IMR-90 (cell line): ENCODE measurements around the gene EPHB6. TPM values are rescaled to one million over a fixed set of nuclear protein-coding genes. Genes with fewer than 3 reads are reported as not detected.

Source experiments
- ATAC-seq: fragments of 200-7000 bp; cut with Tn5 transposase; 2 replicates; pipeline ENCODE4 v1.9.1; 2020; ENCODE audit warnings: low read depth, mild to moderate bottlenecking, moderate library complexity
- BruUV-seq: library from RNA; stranded (reverse); fragments of 400-500 nt; replicated peaks from 2 replicates; lab custom pipeline; 2021; lab: Mats Ljungman, UMichigan
- CTCF ChIA-PET: fragments of 300-600 bp; formaldehyde crosslinking; extraction: SDS; loops from one replicate; lab custom pipeline; 2021; ENCODE audit warnings: antibody characterized with exemption; lab: Yijun Ruan, JAX
- POLR2A ChIA-PET: fragments of 300-600 bp; sonication (Branson Sonifier 250); formaldehyde crosslinking; loops from one replicate; lab custom pipeline; 2022; ENCODE audit warnings: antibody characterized with exemption; ENCODE audit not compliant: unreplicated experiment; lab: Charles Lee
- DNase-seq: peaks from one replicate; pipeline ENCODE4 v3.0.0; 2013
- H2AFZ ChIP-seq: replicated peaks from 2 replicates; pipeline ENCODE3; 2013; ENCODE audit warnings: low read length, mild to moderate bottlenecking; ENCODE audit not compliant: poor library complexity
- H2AK5ac ChIP-seq: 2 replicates; pipeline ENCODE4 v1.6.1; 2013; ENCODE audit warnings: low read depth, low read length, inconsistent platforms
- H2AK9ac ChIP-seq: replicated peaks from 2 replicates; pipeline ENCODE3; 2013; ENCODE audit warnings: mild to moderate bottlenecking, low read depth, low read length, moderate library complexity; ENCODE audit not compliant: poor library complexity
- H2BK120ac ChIP-seq: 2 replicates; pipeline ENCODE4 v1.6.1; 2013; ENCODE audit warnings: low read depth, low read length, inconsistent platforms
- H2BK15ac ChIP-seq: 3 replicates; pipeline ENCODE4 v1.6.1; 2013; ENCODE audit warnings: low read depth, low read length, inconsistent platforms
- H2BK20ac ChIP-seq: 2 replicates; pipeline ENCODE4 v1.6.1; 2013; ENCODE audit warnings: low read depth, mild to moderate bottlenecking, inconsistent platforms, low read length, moderate library complexity
- H2BK5ac ChIP-seq: 2 replicates; pipeline ENCODE4 v1.6.1; 2013; ENCODE audit warnings: mild to moderate bottlenecking, low read depth, low read length, inconsistent platforms; ENCODE audit not compliant: poor library complexity, severe bottlenecking
- H3K14ac ChIP-seq: replicated peaks from 2 replicates; pipeline ENCODE4 v1.6.1; 2013; ENCODE audit warnings: low read depth, low read length, inconsistent platforms
- H3K18ac ChIP-seq: 2 replicates; pipeline ENCODE4 v1.6.1; 2013; ENCODE audit warnings: low read depth, low read length, control low read depth
- H3K23ac ChIP-seq: 2 replicates; pipeline ENCODE4 v1.6.1; 2013; ENCODE audit warnings: low read depth, low read length, inconsistent platforms
- H3K27ac ChIP-seq: 2 replicates; pipeline ENCODE4 v1.5.1; 2013; ENCODE audit warnings: mild to moderate bottlenecking, control low read depth, low read length; ENCODE audit not compliant: insufficient read depth
- H3K27me3 ChIP-seq: 2 replicates; pipeline ENCODE4 v1.6.1; 2013; ENCODE audit warnings: low read length; ENCODE audit not compliant: control insufficient read depth, insufficient read depth
- H3K36me3 ChIP-seq: 2 replicates; pipeline ENCODE4 v1.6.1; 2013; ENCODE audit warnings: low read length, mixed read lengths; ENCODE audit not compliant: control insufficient read depth, insufficient read depth
- H3K4ac ChIP-seq: 2 replicates; pipeline ENCODE4 v1.6.1; 2013; ENCODE audit warnings: low read depth, low read length, inconsistent platforms
- H3K4me1 ChIP-seq: 2 replicates; pipeline ENCODE4 v1.6.1; 2013; ENCODE audit warnings: low read length, mixed read lengths; ENCODE audit not compliant: control insufficient read depth, insufficient read depth
- H3K4me2 ChIP-seq: 2 replicates; pipeline ENCODE4 v1.6.1; 2013; ENCODE audit warnings: low read depth, mild to moderate bottlenecking, control low read depth, low read length, moderate library complexity
- H3K4me3 ChIP-seq: 2 replicates; pipeline ENCODE4 v1.5.1; 2013; ENCODE audit warnings: low read depth, mild to moderate bottlenecking, control low read depth, low read length, moderate library complexity; ENCODE audit not compliant: insufficient read depth
- H3K56ac ChIP-seq: 2 replicates; pipeline ENCODE4 v1.6.1; 2013; ENCODE audit warnings: low read length, inconsistent platforms; ENCODE audit not compliant: insufficient read depth; ENCODE audit errors: extremely low read depth
- H3K79me1 ChIP-seq, 2 experiments: 2 replicates each; pipeline ENCODE4 v1.6.1; 2013; ENCODE audit warnings: low read length in 2 of 2, inconsistent platforms in 1 of 2, low read depth in 1 of 2
- H3K9ac ChIP-seq: 2 replicates; pipeline ENCODE4 v1.6.1; 2013; ENCODE audit warnings: low read depth, low read length, control low read depth
- H3K9me1 ChIP-seq: 2 replicates; pipeline ENCODE4 v1.6.1; 2013; ENCODE audit warnings: low read length, inconsistent platforms; ENCODE audit not compliant: insufficient read depth
- H3K9me3 ChIP-seq: 2 replicates; pipeline ENCODE4 v1.6.1; 2013; ENCODE audit warnings: low read length; ENCODE audit not compliant: control insufficient read depth, insufficient read depth
- H4K20me1 ChIP-seq: 2 replicates; pipeline ENCODE4 v1.6.1; 2013; ENCODE audit warnings: low read length, inconsistent platforms; ENCODE audit not compliant: insufficient read depth
- H4K5ac ChIP-seq: 2 replicates; pipeline ENCODE4 v1.6.1; 2013; ENCODE audit warnings: mild to moderate bottlenecking, low read depth, low read length, control low read depth
- H4K8ac ChIP-seq, 2 experiments: 2 replicates each; pipeline ENCODE4 v1.6.1; 2013; ENCODE audit warnings: low read depth in 2 of 2, low read length in 2 of 2, control low read depth in 1 of 2, inconsistent platforms in 1 of 2
- H4K91ac ChIP-seq: 2 replicates; pipeline ENCODE4 v1.6.1; 2013; ENCODE audit warnings: low read depth, low read length, inconsistent platforms; ENCODE audit not compliant: insufficient read depth
- CEBPB ChIP-seq: IDR thresholded peaks from 2 replicates; pipeline ENCODE4 v1.6.1; 2012; ENCODE audit warnings: low read depth, low read length, improper control_type of control experiment
- CHD1 ChIP-seq: IDR thresholded peaks from 2 replicates; pipeline ENCODE4 v1.6.1; 2012; ENCODE audit warnings: low read depth, low read length, improper control_type of control experiment
- ELK1 ChIP-seq: fragments of 150-350 bp; IDR thresholded peaks from 2 replicates; pipeline ENCODE4 v1.6.1; 2016; ENCODE audit warnings: low read depth, mild to moderate bottlenecking, low read length, moderate library complexity, borderline replicate concordance
- FOS ChIP-seq: fragments of 150-350 bp; IDR thresholded peaks from 2 replicates; pipeline ENCODE4 v1.6.1; 2016; ENCODE audit warnings: low read depth, low read length
- MAFK ChIP-seq: IDR thresholded peaks from 2 replicates; pipeline ENCODE4 v1.6.1; 2012; ENCODE audit warnings: low read depth, low read length, improper control_type of control experiment
- MAZ ChIP-seq: IDR thresholded peaks from 2 replicates; pipeline ENCODE4 v1.6.1; 2012; ENCODE audit warnings: low read depth, mild to moderate bottlenecking, low read length, improper control_type of control experiment, moderate library complexity, borderline replicate concordance
- MXI1 ChIP-seq: IDR thresholded peaks from 2 replicates; pipeline ENCODE4 v1.6.1; 2012; ENCODE audit warnings: low read depth, mild to moderate bottlenecking, low read length, moderate library complexity, borderline replicate concordance
- NFE2L2 ChIP-seq: fragments of 150-350 bp; IDR thresholded peaks from 2 replicates; pipeline ENCODE4 v1.6.1; 2016; ENCODE audit warnings: low read depth, mild to moderate bottlenecking, low read length
- RAD21 ChIP-seq: IDR thresholded peaks from 2 replicates; pipeline ENCODE4 v1.6.1; 2012; ENCODE audit warnings: low read length, improper control_type of control experiment
- RCOR1 ChIP-seq: IDR thresholded peaks from 2 replicates; pipeline ENCODE4 v1.6.1; 2012; ENCODE audit warnings: mild to moderate bottlenecking, low read length, improper control_type of control experiment; ENCODE audit not compliant: insufficient replicate concordance
- RFX5 ChIP-seq: IDR thresholded peaks from 2 replicates; pipeline ENCODE4 v1.8.0; 2012; ENCODE audit warnings: low read depth, mild to moderate bottlenecking, low read length, moderate library complexity
- SMC3 ChIP-seq: fragments of 150-350 bp; IDR thresholded peaks from 2 replicates; pipeline ENCODE4 v1.6.1; 2016; ENCODE audit warnings: low read depth, mild to moderate bottlenecking, antibody characterized with exemption, low read length, moderate library complexity
- USF2 ChIP-seq: fragments of 150-350 bp; IDR thresholded peaks from 2 replicates; pipeline ENCODE4 v1.6.1; 2017; ENCODE audit warnings: mild to moderate bottlenecking, antibody characterized with exemption, low read length, low read depth
- WGBS, 2 experiments: methylation state at CpG; one replicate each; pipeline versions ENCODE4 v1.1.5 to v1.1.7; 2013; ENCODE audit warnings: missing lambda C conversion rate in 2 of 2; ENCODE audit not compliant: insufficient read length in 1 of 2; ENCODE audit errors: extremely low coverage in 2 of 2; 5-methylcytosine and 5-hydroxymethylcytosine counted together
- dilution Hi-C: fragments of 300-500 bp; cut with HindIII; formaldehyde crosslinking; loops from one replicate; pipeline ENCODE4 v1.14.3; 2018; ENCODE audit warnings: low sequenced_read_pairs; ENCODE audit not compliant: unreplicated experiment
- in situ Hi-C: fragments of 300-500 bp; cut with MboI; formaldehyde crosslinking; loops from 3 replicates; pipeline ENCODE4 v1.14.3; 2019; ENCODE audit warnings: low sequenced_read_pairs, inconsistent platforms, mixed read lengths
- intact Hi-C: fragments of 100-400 bp; cut with micrococcal nuclease; formaldehyde crosslinking; loops from 2 replicates; pipeline ENCODE4 v1.10.0; 2022
- polyA plus RNA-seq, 3 experiments: library from polyadenylated mRNA; depleted of rRNA; stranded (reverse); fragments of >200 nt; gene quantifications; 2 replicates each; pipeline ENCODE4 v1.2.3, GENCODE V29; 2012; ENCODE audit warnings: low replicate concordance in 1 of 3
- total RNA-seq: library from RNA; depleted of rRNA; stranded (reverse); fragments of >200 nt; gene quantifications from 2 replicates; pipeline ENCODE4 v1.2.3, GENCODE V29; 2012
- TF ChIP-seq, protein P1 (sequence below): conservative IDR thresholded peaks from 2 replicates; pipeline ENCODE4 v1.5.1; 2012; ENCODE audit warnings: mild to moderate bottlenecking, low read depth, low read length, improper control_type of control experiment

The EPHB6 gene
- total and polyA plus RNA-seq, 2 of the 4 experiments (the other 2 are of a cell fraction): under 0.01 to 0.60 TPM

DNA sequence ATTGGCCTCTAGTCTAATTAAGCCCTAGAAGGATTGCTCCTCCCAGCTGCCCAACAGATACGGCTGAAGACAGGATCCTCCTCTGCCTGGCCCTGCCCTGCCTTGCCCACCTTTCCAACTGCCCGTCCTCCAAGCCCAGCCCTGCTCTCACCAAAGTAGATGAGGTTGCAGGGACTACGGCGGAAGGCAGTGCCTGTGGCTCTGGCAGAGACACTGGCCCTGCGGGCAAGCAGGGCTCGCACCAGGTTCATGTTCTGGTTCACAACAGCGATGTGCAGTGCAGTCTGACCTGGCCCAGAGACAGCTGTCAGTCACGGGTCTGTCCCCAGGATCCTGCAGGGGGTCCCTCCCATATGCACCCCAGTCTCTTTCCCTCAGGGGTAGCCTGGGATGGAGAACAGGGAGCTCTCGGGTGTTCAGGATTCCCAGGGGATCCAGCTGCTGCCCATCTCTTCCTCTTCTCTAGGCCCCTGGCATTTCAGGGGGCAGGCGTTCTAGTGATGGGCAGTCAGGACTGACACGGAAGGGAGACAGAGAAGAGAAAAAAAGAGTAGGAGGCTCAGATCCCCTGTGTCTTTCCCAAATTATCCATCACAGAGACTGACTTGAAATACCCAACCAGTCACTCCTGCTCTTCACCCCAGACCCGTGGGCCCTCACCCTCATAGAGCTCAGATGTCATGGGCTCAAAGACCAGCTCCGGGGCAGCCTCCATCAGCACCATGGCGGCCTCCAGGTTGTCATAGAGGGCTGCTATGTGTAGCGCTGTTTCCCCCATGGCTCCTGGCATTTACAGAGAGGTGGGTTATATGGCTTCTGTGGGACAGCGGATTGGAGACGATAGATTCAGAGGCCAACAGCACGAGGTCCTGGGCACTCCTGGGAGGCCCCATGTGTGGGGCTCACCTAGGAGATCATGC lies 22.4 kb downstream of the EPHB6 start:
- H3K4ac ChIP-seq: no peak overlapping the region
- POLR2A ChIA-PET: no interaction called here
- H3K18ac ChIP-seq: no peak overlapping the region
- no peaks in the 10 kb centered on the region for H3K9me1 ChIP-seq
- H4K20me1 ChIP-seq: no peaks in the 10 kb centered on the region
- no peak overlapping the region for H3K9ac ChIP-seq
- H2BK120ac ChIP-seq: no peak overlapping the region
- WGBS, 2 experiments: 72% methylated on average over 6 of the region's 18 CpGs; no CpG with 5 or more reads in 1 of the 2 experiments
- H3K14ac ChIP-seq: no peak overlapping the region
- no peak overlapping the region for H2AFZ ChIP-seq
- DNase-seq (no peak), ATAC-seq (no peak)
- H3K79me1 ChIP-seq: no peaks in the 10 kb centered on the region
- no peak overlapping the region for H4K8ac ChIP-seq
- in situ Hi-C loops (no loop called here), dilution Hi-C loops (no loop called here), intact Hi-C loops (no loop called here)
- BruUV-seq: no TSS peak
- H2BK20ac ChIP-seq: no peak overlapping the region
- CTCF ChIA-PET: interaction anchor here (0.7 kb wide), 1 partner anchor 212 kb away, joined by 3 read pairs; no protein-coding TSS in a partner anchor
- H3K36me3 ChIP-seq: no peaks in the 10 kb centered on the region
- H2BK5ac ChIP-seq: no peak overlapping the region
- no peak overlapping the region for H3K27ac ChIP-seq
- H2AK5ac ChIP-seq: no peak overlapping the region
- H4K5ac ChIP-seq: no peak overlapping the region
- H3K4me1 ChIP-seq: no peaks in the 10 kb centered on the region
- H3K23ac ChIP-seq: no peak overlapping the region
- H3K4me2 ChIP-seq: no peak overlapping the region
- H4K91ac ChIP-seq: no peak overlapping the region
- no peaks in the 10 kb centered on the region for H3K27me3 ChIP-seq
- H2AK9ac ChIP-seq: no peak overlapping the region
- no peak overlapping the region for H2BK15ac ChIP-seq
- H3K56ac ChIP-seq: no peak overlapping the region
- H3K9me3 ChIP-seq: no peaks in the 10 kb centered on the region; the same call in 1 of the 2 replicates
- H3K4me3 ChIP-seq: no peak overlapping the region
- TF ChIP-seq NFE2L2 (no peak), CHD1 (no peak), FOS (no peak), MXI1 (no peak), RAD21 (no peak), ELK1 (no peak), MAFK (no peak), MAZ (no peak), USF2 (no peak), CEBPB (no peak), RFX5 (no peak), RCOR1 (no peak), SMC3 (no peak)
- TF ChIP-seq, protein P1, sequence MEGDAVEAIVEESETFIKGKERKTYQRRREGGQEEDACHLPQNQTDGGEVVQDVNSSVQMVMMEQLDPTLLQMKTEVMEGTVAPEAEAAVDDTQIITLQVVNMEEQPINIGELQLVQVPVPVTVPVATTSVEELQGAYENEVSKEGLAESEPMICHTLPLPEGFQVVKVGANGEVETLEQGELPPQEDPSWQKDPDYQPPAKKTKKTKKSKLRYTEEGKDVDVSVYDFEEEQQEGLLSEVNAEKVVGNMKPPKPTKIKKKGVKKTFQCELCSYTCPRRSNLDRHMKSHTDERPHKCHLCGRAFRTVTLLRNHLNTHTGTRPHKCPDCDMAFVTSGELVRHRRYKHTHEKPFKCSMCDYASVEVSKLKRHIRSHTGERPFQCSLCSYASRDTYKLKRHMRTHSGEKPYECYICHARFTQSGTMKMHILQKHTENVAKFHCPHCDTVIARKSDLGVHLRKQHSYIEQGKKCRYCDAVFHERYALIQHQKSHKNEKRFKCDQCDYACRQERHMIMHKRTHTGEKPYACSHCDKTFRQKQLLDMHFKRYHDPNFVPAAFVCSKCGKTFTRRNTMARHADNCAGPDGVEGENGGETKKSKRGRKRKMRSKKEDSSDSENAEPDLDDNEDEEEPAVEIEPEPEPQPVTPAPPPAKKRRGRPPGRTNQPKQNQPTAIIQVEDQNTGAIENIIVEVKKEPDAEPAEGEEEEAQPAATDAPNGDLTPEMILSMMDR: no peak
